CD14-positive monocyte (primary cell): ENCODE results near the gene ARID1B. TPM values are rescaled to one million over a fixed set of nuclear protein-coding genes. Genes with fewer than 3 reads are reported as not detected.

ENCODE experiments used
- DNase-seq, 3 donors: peaks; one replicate each; pipeline ENCODE4 v3.0.0-alpha.2; 2011 to 2022
- H2AFZ ChIP-seq: 2 replicates; pipeline ENCODE4 v1.6.0; 2012; ENCODE audit warnings: mild to moderate bottlenecking, low read depth, low read length, inconsistent platforms; ENCODE audit not compliant: insufficient read depth, poor library complexity, severe bottlenecking
- H3K27ac ChIP-seq, 2 donors: 1 replicate in 1 of 2; 2 replicates in 1 of 2; pipeline ENCODE4 v1.5.1; 2012 to 2013; ENCODE audit warnings: low read length in 2 of 2, control low read depth in 1 of 2, inconsistent platforms in 1 of 2, low read depth in 1 of 2, mild to moderate bottlenecking in 1 of 2
- H3K27me3 ChIP-seq, 2 donors: one replicate each; pipeline versions ENCODE4 v1.6.0 to v1.6.1; 2011 to 2013; ENCODE audit warnings: low read length in 2 of 2; ENCODE audit not compliant: control insufficient read depth in 2 of 2, insufficient read depth in 2 of 2
- H3K36me3 ChIP-seq, 2 donors: replicated peaks in 1 of 2; 1 replicate in 1 of 2; 2 replicates in 1 of 2; pipeline versions ENCODE4 v1.5.1 to v1.6.1; 2012 to 2013; ENCODE audit warnings: low read length in 2 of 2, control low read depth in 1 of 2, inconsistent platforms in 1 of 2, mild to moderate bottlenecking in 1 of 2; ENCODE audit not compliant: insufficient read depth in 2 of 2, control insufficient read depth in 1 of 2
- H3K4me1 ChIP-seq, 2 donors: 1 replicate in 1 of 2; 2 replicates in 1 of 2; pipeline versions ENCODE4 v1.5.1 to v1.6.1; 2012 to 2013; ENCODE audit warnings: low read length in 2 of 2, control low read depth in 1 of 2, inconsistent platforms in 1 of 2, mild to moderate bottlenecking in 1 of 2, moderate library complexity in 1 of 2; ENCODE audit not compliant: insufficient read depth in 2 of 2, control insufficient read depth in 1 of 2
- H3K4me2 ChIP-seq: replicated peaks from 2 replicates; pipeline ENCODE3; 2012; ENCODE audit warnings: low read length, moderate library complexity, mild to moderate bottlenecking; ENCODE audit not compliant: poor library complexity, severe bottlenecking; ENCODE audit errors: extremely low read depth
- H3K4me3 ChIP-seq, 3 experiments: fragments of 200-600 bp in 1 of 3; sonication (generic) in 1 of 3; replicated peaks in 1 of 3; 1 replicate in 2 of 3; 2 replicates in 1 of 3; pipeline ENCODE4 v1.5.1; 2011 to 2013; ENCODE audit warnings: low read length in 3 of 3, mild to moderate bottlenecking in 3 of 3, control low read depth in 2 of 3, low read depth in 2 of 3, inconsistent platforms in 1 of 3, moderate library complexity in 1 of 3
- H3K79me2 ChIP-seq: 2 replicates; pipeline ENCODE4 v1.6.0; 2012; ENCODE audit warnings: mild to moderate bottlenecking, control low read depth, inconsistent platforms, low read length, moderate library complexity; ENCODE audit not compliant: insufficient read depth
- H3K9ac ChIP-seq: 2 replicates; pipeline ENCODE4 v1.6.0; 2017; ENCODE audit warnings: low read length, mild to moderate bottlenecking; ENCODE audit not compliant: insufficient read depth, poor library complexity, severe bottlenecking
- H3K9me3 ChIP-seq, 2 donors: replicated peaks in 1 of 2; 1 replicate in 1 of 2; 2 replicates in 1 of 2; pipeline versions ENCODE4 v1.5.1 to v1.6.1; 2012 to 2013; ENCODE audit warnings: low read length in 2 of 2, control low read depth in 1 of 2; ENCODE audit not compliant: control insufficient read depth in 1 of 2, insufficient read depth in 1 of 2
- H4K20me1 ChIP-seq: 2 replicates; pipeline ENCODE4 v1.6.0; 2012; ENCODE audit warnings: mild to moderate bottlenecking, low read length, control low read depth, moderate library complexity; ENCODE audit not compliant: insufficient read depth
- H3K27ac Mint-ChIP-seq, 7 donors: one replicate each; pipeline ENCODE4 v1.8.0; 2020; ENCODE audit warnings: mild to moderate bottlenecking in 7 of 7, mixed read lengths in 7 of 7, moderate library complexity in 6 of 7, inconsistent platforms in 2 of 7
- H3K27me3 Mint-ChIP-seq, 3 donors: one replicate each; pipeline ENCODE4 v1.8.0; 2021 to 2022; ENCODE audit warnings: low read depth in 3 of 3, mild to moderate bottlenecking in 3 of 3, mixed read lengths in 3 of 3, moderate library complexity in 3 of 3, inconsistent platforms in 1 of 3
- H3K36me3 Mint-ChIP-seq, 2 donors: one replicate each; pipeline ENCODE4 v1.8.0; 2020; ENCODE audit warnings: mixed read lengths in 2 of 2, inconsistent platforms in 1 of 2, mild to moderate bottlenecking in 1 of 2
- H3K4me1 Mint-ChIP-seq: one replicate; pipeline ENCODE4 v1.8.0; 2020; ENCODE audit warnings: mild to moderate bottlenecking, mixed read lengths
- H3K4me3 Mint-ChIP-seq, 2 donors: one replicate each; pipeline ENCODE4 v1.8.0; 2020; ENCODE audit warnings: mild to moderate bottlenecking in 2 of 2, mixed read lengths in 2 of 2, moderate library complexity in 1 of 2
- H3K9me3 Mint-ChIP-seq, 7 donors: one replicate each; pipeline ENCODE4 v1.8.0; 2020 to 2022; ENCODE audit warnings: mixed read lengths in 7 of 7, mild to moderate bottlenecking in 6 of 7, moderate library complexity in 6 of 7, inconsistent platforms in 2 of 7
- WGBS: methylation state at CpG from one replicate; pipeline ENCODE4 v1.1.5; 2013; ENCODE audit warnings: missing lambda C conversion rate; ENCODE audit not compliant: insufficient coverage; 5-methylcytosine and 5-hydroxymethylcytosine counted together
- intact Hi-C, 2 donors: fragments of 100-400 bp; cut with micrococcal nuclease; formaldehyde crosslinking; loops; one replicate each; pipeline versions ENCODE4 v1.15.0 to v1.15.1; 2023
- polyA plus RNA-seq, 3 donors: library from polyadenylated mRNA; depleted of rRNA in 1 of 3; unstranded in 2 of 3; stranded (reverse) in 1 of 3; fragments of 300-500 nt in 2 of 3; fragments of >200 nt in 1 of 3; fragmentation: Illumina TruSeq in 2 of 3; gene quantifications; 1 replicate in 2 of 3; 2 replicates in 1 of 3; pipeline ENCODE4 v1.2.3, GENCODE V29; 2012 to 2021
- TF ChIP-seq, protein P1 (sequence below): fragments of 200-600 bp; IDR thresholded peaks from one replicate; pipeline ENCODE4 v1.8.0; 2022; ENCODE audit warnings: antibody characterized with exemption, mild to moderate bottlenecking

ARID1B gene
- polyA plus RNA-seq, 3 donors: 3.2 to 22.1 (median 3.8) TPM

GRCh38 chr6:157124485-157125254, 347.5 kb downstream of the ARID1B start:
- intact Hi-C loops: no loop called here
- H3K4me2 ChIP-seq: no peak overlapping the region
- no peak overlapping the region for H3K27ac ChIP-seq
- no peaks in the 10 kb centered on the region for H4K20me1 ChIP-seq
- Mint-ChIP-seq H3K9me3 (no peaks in the 10 kb centered on the region), H3K4me3 (no peak overlapping the region), H3K36me3 (peaks cover 5 to 12% of the 10 kb centered on the region in 2 donors), H3K27me3 (no peaks in the 10 kb centered on the region), H3K27ac (peak overlapping the region in 1 of 7 donors; percentile 52), H3K4me1 (peaks cover 24% of the 10 kb centered on the region)
- H3K9ac ChIP-seq: no peak overlapping the region
- H3K36me3 ChIP-seq: peaks cover 0 to 17% of the 10 kb centered on the region in 2 donors
- 95% methylated on average over 5 of the region's 5 CpGs for WGBS
- peaks cover 15 to 17% of the 10 kb centered on the region in 2 donors for H3K4me1 ChIP-seq
- TF ChIP-seq, protein P1, sequence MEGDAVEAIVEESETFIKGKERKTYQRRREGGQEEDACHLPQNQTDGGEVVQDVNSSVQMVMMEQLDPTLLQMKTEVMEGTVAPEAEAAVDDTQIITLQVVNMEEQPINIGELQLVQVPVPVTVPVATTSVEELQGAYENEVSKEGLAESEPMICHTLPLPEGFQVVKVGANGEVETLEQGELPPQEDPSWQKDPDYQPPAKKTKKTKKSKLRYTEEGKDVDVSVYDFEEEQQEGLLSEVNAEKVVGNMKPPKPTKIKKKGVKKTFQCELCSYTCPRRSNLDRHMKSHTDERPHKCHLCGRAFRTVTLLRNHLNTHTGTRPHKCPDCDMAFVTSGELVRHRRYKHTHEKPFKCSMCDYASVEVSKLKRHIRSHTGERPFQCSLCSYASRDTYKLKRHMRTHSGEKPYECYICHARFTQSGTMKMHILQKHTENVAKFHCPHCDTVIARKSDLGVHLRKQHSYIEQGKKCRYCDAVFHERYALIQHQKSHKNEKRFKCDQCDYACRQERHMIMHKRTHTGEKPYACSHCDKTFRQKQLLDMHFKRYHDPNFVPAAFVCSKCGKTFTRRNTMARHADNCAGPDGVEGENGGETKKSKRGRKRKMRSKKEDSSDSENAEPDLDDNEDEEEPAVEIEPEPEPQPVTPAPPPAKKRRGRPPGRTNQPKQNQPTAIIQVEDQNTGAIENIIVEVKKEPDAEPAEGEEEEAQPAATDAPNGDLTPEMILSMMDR: no peak
- no peak overlapping the region for H3K4me3 ChIP-seq
- no peak overlapping the region for H2AFZ ChIP-seq
- H3K9me3 ChIP-seq: no peaks in the 10 kb centered on the region
- H3K79me2 ChIP-seq: no peaks in the 10 kb centered on the region
- no peak for DNase-seq
- no peaks in the 10 kb centered on the region for H3K27me3 ChIP-seq

GRCh38 chr6:157125531-157125930, 348.4 kb downstream of the ARID1B start:
- no peak overlapping the region for H2AFZ ChIP-seq
- no peak overlapping the region for H3K4me2 ChIP-seq
- no peak for DNase-seq
- no peak overlapping the region for H3K9ac ChIP-seq
- WGBS: 86% methylated on average over 3 of the region's 7 CpGs
- peak overlapping the region in 2 of 7 donors; percentile 28 to 48 for H3K27ac Mint-ChIP-seq
- peaks cover 26% of the 10 kb centered on the region for H3K4me1 Mint-ChIP-seq
- H3K27me3 Mint-ChIP-seq: no peaks in the 10 kb centered on the region
- H3K27me3 ChIP-seq: no peaks in the 10 kb centered on the region
- peaks cover 4 to 7% of the 10 kb centered on the region in 2 donors for H3K36me3 Mint-ChIP-seq
- H3K36me3 ChIP-seq: peaks cover 0 to 14% of the 10 kb centered on the region in 2 donors
- no peaks in the 10 kb centered on the region for H4K20me1 ChIP-seq
- H3K4me1 ChIP-seq: peaks cover 17 to 18% of the 10 kb centered on the region in 2 donors
- intact Hi-C loops: no loop called here
- H3K9me3 Mint-ChIP-seq: no peaks in the 10 kb centered on the region
- H3K27ac ChIP-seq: no peak overlapping the region
- no peaks in the 10 kb centered on the region for H3K9me3 ChIP-seq
- H3K79me2 ChIP-seq: no peaks in the 10 kb centered on the region
- no peak overlapping the region for H3K4me3 Mint-ChIP-seq
- H3K4me3 ChIP-seq: no peak overlapping the region
- TF ChIP-seq, protein P1: no peak
